ENCODE data around the gene MAP3K5. TPM values are rescaled to one million over a fixed set of nuclear protein-coding genes. Genes with fewer than 3 reads are reported as not detected.

MAP3K5 gene
- total RNA-seq, 1 donor from 2014 or later, result 1.7 TPM

GRCh38 chr6:136782021-136782770, 10.1 kb downstream of the MAP3K5 start:
- Histone ChIP-seq H3K4me3 (ENCODE audit: insufficient read depth, low read depth, low read length) (no peak overlapping the region), H3K4me1 (ENCODE audit: insufficient read depth, low read length) (peaks cover 10% of the 10 kb centered on the region), H4K20me1 (ENCODE audit: insufficient read depth, low read length) (no peaks in the 10 kb centered on the region), H3K9ac (ENCODE audit: low read length) (no peak overlapping the region), H3K27ac (ENCODE audit: low read depth, low read length) (peak overlapping the region; percentile 3), H3K4me2 (ENCODE audit: low read length) (peak overlapping the region; percentile 12), H3K27me3 (ENCODE audit: insufficient read depth, low read length) (no peaks in the 10 kb centered on the region), H3K36me3 (ENCODE audit: insufficient read depth, low read length) (no peaks in the 10 kb centered on the region), H3K79me2 (ENCODE audit: insufficient read depth, low read length) (peaks cover 51% of the 10 kb centered on the region), H3K9me3 (ENCODE audit: insufficient read depth, low read depth, low read length) (no peaks in the 10 kb centered on the region), H2AFZ (ENCODE audit: low read depth, low read length) (no peak overlapping the region)
- Mint-ChIP-seq H3K36me3 (ENCODE audit: low read depth, unreplicated experiment) (no peaks in the 10 kb centered on the region), H3K9me3 (ENCODE audit: unreplicated experiment) (no peaks in the 10 kb centered on the region), H3K27ac (ENCODE audit: unreplicated experiment) (peak overlapping the region; percentile 86), H3K27me3 (ENCODE audit: low read depth, unreplicated experiment) (no peaks in the 10 kb centered on the region), H3K4me1 (ENCODE audit: low read depth, unreplicated experiment) (peaks cover 17% of the 10 kb centered on the region), H3K4me3 (ENCODE audit: unreplicated experiment) (no peak overlapping the region)
- TF ChIP-seq EZH2 (IDR thresholded peaks at IDR 0.05; ENCODE audit: insufficient read depth, low read length), result no peak
- TF ChIP-seq CTCF (IDR thresholded peaks at IDR 0.05; ENCODE audit: insufficient read depth, low read depth, low read length), result no peak
- no peak for FAIRE-seq
- peak; percentile 64 for DNase-seq (ENCODE audit: low read depth)

GRCh38 chr6:136780972-136781371, 11.3 kb downstream of the MAP3K5 start:
- no peak overlapping the region for H3K4me2 ChIP-seq (ENCODE audit: low read length)
- no peak overlapping the region for H3K4me3 Mint-ChIP-seq (ENCODE audit: unreplicated experiment)
- no peaks in the 10 kb centered on the region for H3K27me3 ChIP-seq (ENCODE audit: insufficient read depth, low read length)
- peaks cover 10% of the 10 kb centered on the region for H3K4me1 ChIP-seq (ENCODE audit: insufficient read depth, low read length)
- H3K79me2 ChIP-seq (ENCODE audit: insufficient read depth, low read length), result peaks cover 48% of the 10 kb centered on the region
- H4K20me1 ChIP-seq (ENCODE audit: insufficient read depth, low read length), result no peaks in the 10 kb centered on the region
- DNase-seq (ENCODE audit: low read depth), result no peak
- H3K27me3 Mint-ChIP-seq (ENCODE audit: low read depth, unreplicated experiment), result no peaks in the 10 kb centered on the region
- H3K9me3 Mint-ChIP-seq (ENCODE audit: unreplicated experiment), result no peaks in the 10 kb centered on the region
- H3K4me1 Mint-ChIP-seq (ENCODE audit: low read depth, unreplicated experiment), result peaks cover 17% of the 10 kb centered on the region
- no peak overlapping the region for H3K4me3 ChIP-seq (ENCODE audit: insufficient read depth, low read depth, low read length)
- H3K9ac ChIP-seq (ENCODE audit: low read length), result no peak overlapping the region
- H3K36me3 ChIP-seq (ENCODE audit: insufficient read depth, low read length), result no peaks in the 10 kb centered on the region
- no peak overlapping the region for H3K27ac Mint-ChIP-seq (ENCODE audit: unreplicated experiment)
- no peak overlapping the region for H2AFZ ChIP-seq (ENCODE audit: low read depth, low read length)
- TF ChIP-seq CTCF (IDR thresholded peaks at IDR 0.05; ENCODE audit: insufficient read depth, low read depth, low read length) (no peak), EZH2 (IDR thresholded peaks at IDR 0.05; ENCODE audit: insufficient read depth, low read length) (no peak)
- H3K27ac ChIP-seq (ENCODE audit: low read depth, low read length), result no peak overlapping the region
- H3K36me3 Mint-ChIP-seq (ENCODE audit: low read depth, unreplicated experiment), result no peaks in the 10 kb centered on the region
- no peak for FAIRE-seq
- H3K9me3 ChIP-seq (ENCODE audit: insufficient read depth, low read depth, low read length), result no peaks in the 10 kb centered on the region

DNA sequence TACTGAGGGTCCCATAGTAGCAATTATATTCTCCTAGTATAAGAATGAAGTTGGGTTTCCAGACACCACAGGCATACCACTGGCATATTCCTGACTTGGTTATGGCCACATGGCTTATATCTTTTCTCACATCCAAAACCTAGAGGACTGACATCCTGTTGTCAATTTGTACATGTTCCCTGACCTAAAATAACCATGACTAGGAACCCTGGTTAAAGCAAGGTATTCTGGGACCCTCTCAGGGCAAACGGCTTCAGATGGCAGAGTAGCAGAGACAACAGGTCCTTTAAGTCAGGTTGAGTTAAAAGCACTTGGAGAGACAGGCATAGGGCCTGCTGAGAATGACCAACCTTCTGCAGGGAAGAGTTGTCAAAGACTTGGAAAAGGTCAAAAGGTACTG, 12.6 kb downstream of the MAP3K5 start:
- Mint-ChIP-seq H3K36me3 (ENCODE audit: low read depth, unreplicated experiment) (no peaks in the 10 kb centered on the region), H3K4me3 (ENCODE audit: unreplicated experiment) (no peak overlapping the region), H3K4me1 (ENCODE audit: low read depth, unreplicated experiment) (peaks cover 22% of the 10 kb centered on the region), H3K9me3 (ENCODE audit: unreplicated experiment) (no peaks in the 10 kb centered on the region), H3K27me3 (ENCODE audit: low read depth, unreplicated experiment) (no peaks in the 10 kb centered on the region), H3K27ac (ENCODE audit: unreplicated experiment) (no peak overlapping the region)
- peak; percentile 29 for FAIRE-seq
- Histone ChIP-seq H3K4me3 (ENCODE audit: insufficient read depth, low read depth, low read length) (no peak overlapping the region), H3K27ac (ENCODE audit: low read depth, low read length) (no peak overlapping the region), H4K20me1 (ENCODE audit: insufficient read depth, low read length) (no peaks in the 10 kb centered on the region), H3K9me3 (ENCODE audit: insufficient read depth, low read depth, low read length) (no peaks in the 10 kb centered on the region), H2AFZ (ENCODE audit: low read depth, low read length) (no peak overlapping the region), H3K4me1 (ENCODE audit: insufficient read depth, low read length) (peaks cover 7% of the 10 kb centered on the region), H3K79me2 (ENCODE audit: insufficient read depth, low read length) (peaks cover 40% of the 10 kb centered on the region), H3K9ac (ENCODE audit: low read length) (no peak overlapping the region), H3K36me3 (ENCODE audit: insufficient read depth, low read length) (no peaks in the 10 kb centered on the region), H3K27me3 (ENCODE audit: insufficient read depth, low read length) (no peaks in the 10 kb centered on the region), H3K4me2 (ENCODE audit: low read length) (no peak overlapping the region)
- TF ChIP-seq CTCF (IDR thresholded peaks at IDR 0.05; ENCODE audit: insufficient read depth, low read depth, low read length), result no peak
- no peak for TF ChIP-seq EZH2 (IDR thresholded peaks at IDR 0.05; ENCODE audit: insufficient read depth, low read length)
- no peak for DNase-seq (ENCODE audit: low read depth)
